Right cardiac atrium (tissue), 5 donors: ENCODE measurements around the gene POU6F1. TPM values are rescaled to one million over a fixed set of nuclear protein-coding genes. Genes with fewer than 3 reads are reported as not detected.
A peak's percentile ranks its signal among the peaks of the same experiment; 100 is the strongest.
"Not testable (repeated sequence)": the region's sequence is repeated elsewhere in the genome, so short reads cannot be mapped to it uniquely, and the experiment has no call there.

Experiments
- ATAC-seq, 2 donors: fragments of 200-7000 bp; cut with Tn5 transposase; one replicate each; pipeline versions ENCODE4 v1.8.0 to v1.9.1; 2020; ENCODE audit warnings: moderate library complexity in 2 of 2, mild to moderate bottlenecking in 1 of 2
- DNase-seq, 3 donors: peaks; one replicate each; pipeline ENCODE4 v3.0.0-alpha.2; 2020
- H3K27ac ChIP-seq: one replicate; pipeline ENCODE4 v1.5.1; 2013; ENCODE audit warnings: mild to moderate bottlenecking, low read length, control low read depth, moderate library complexity
- H3K27me3 ChIP-seq: one replicate; pipeline ENCODE4 v1.6.1; 2013; ENCODE audit not compliant: control insufficient read depth, insufficient read depth
- H3K4me1 ChIP-seq: one replicate; pipeline ENCODE4 v1.6.1; 2013; ENCODE audit warnings: low read length; ENCODE audit not compliant: control insufficient read depth, insufficient read depth
- H3K4me3 ChIP-seq: one replicate; pipeline ENCODE4 v1.5.1; 2013; ENCODE audit warnings: low read length, control low read depth
- H3K9me3 ChIP-seq: one replicate; pipeline ENCODE4 v1.6.1; 2013; ENCODE audit warnings: low read length; ENCODE audit not compliant: control insufficient read depth
- WGBS: extraction: QIAGEN DNeasy Blood & Tissue Kit; methylation state at CpG from one replicate; pipeline ENCODE4 v1.1.7; 2013; 5-methylcytosine and 5-hydroxymethylcytosine counted together
- intact Hi-C, 4 donors: fragments of 100-400 bp; cut with DNase I; formaldehyde crosslinking; loops; one replicate each; pipeline versions ENCODE4 v1.11.0 to v1.14.0; 2022 to 2023
- polyA plus RNA-seq: library from polyadenylated mRNA; stranded (reverse); fragments of 200-250 nt; gene quantifications from one replicate; pipeline ENCODE4 v1.2.3, GENCODE V29; 2013
- total RNA-seq, 4 donors: library from RNA; stranded (reverse); fragmentation: NEBNext Ultra II Directional; extraction: Animal tissue kit (Norgen Biotek cat#: 25700); gene quantifications; one replicate each; pipeline ENCODE4 v1.2.1, GENCODE V29; 2021
- donor health status: healthy with polysubstance abuse.
- donor health status: DM: no; HTN: yes; CAD: no.
- donor health status: DM: no; HTN: no; CAD: no.
- donor health status: DM: no; HTN: yes; CAD: no; lungs with severe emphysema.
- donor health status: DM: yes; HTN: yes; CAD: no.

POU6F1 gene
- total and polyA plus RNA-seq, 5 donors = 4.6 to 10.2 (median 8.1) TPM

GRCh38 chr12:51227962-51228361, 10.1 kb upstream of the POU6F1 start:
- no peak for DNase-seq
- no peaks in the 10 kb centered on the region for H3K27me3 ChIP-seq
- ATAC-seq = no peak
- intact Hi-C loops = no loop called here
- H3K9me3 ChIP-seq = no peaks in the 10 kb centered on the region
- H3K4me3 ChIP-seq = no peak overlapping the region
- no peak overlapping the region for H3K27ac ChIP-seq
- WGBS = 97% methylated on average over 1 of the region's 1 CpG
- no peaks in the 10 kb centered on the region for H3K4me1 ChIP-seq

GRCh38 chr12:51227112-51227511, 9.2 kb upstream of the POU6F1 start:
- H3K4me3 ChIP-seq, H3K9me3 ChIP-seq, H3K27me3 ChIP-seq, H3K27ac ChIP-seq, H3K4me1 ChIP-seq, intact Hi-C loops, ATAC-seq: not testable (repeated sequence)
- DNase-seq = peak in 1 of 3 donors; percentile 12
- WGBS = 87% methylated on average over 5 of the region's 5 CpGs

GRCh38 chr12:51225771-51226170, 7.9 kb upstream of the POU6F1 start:
- Histone ChIP-seq H3K27me3 (no peaks in the 10 kb centered on the region), H3K27ac (no peak overlapping the region), H3K4me3 (no peak overlapping the region), H3K4me1 (no peaks in the 10 kb centered on the region), H3K9me3 (no peaks in the 10 kb centered on the region)
- 90% methylated on average over 2 of the region's 2 CpGs for WGBS
- intact Hi-C loops = no loop called here
- no peak for DNase-seq
- ATAC-seq = no peak

GRCh38 chr12:51225234-51225633, 7.4 kb upstream of the POU6F1 start:
- intact Hi-C loops = no loop called here
- WGBS = 92% methylated on average over 4 of the region's 4 CpGs
- ATAC-seq = no peak

GRCh38 chr12:51224625-51225024, 6.8 kb upstream of the POU6F1 start:
- no peak overlapping the region for H3K27ac ChIP-seq
- no peaks in the 10 kb centered on the region for H3K27me3 ChIP-seq
- ATAC-seq (no peak), DNase-seq (no peak)
- 87% methylated on average over 3 of the region's 3 CpGs for WGBS
- no peak overlapping the region for H3K4me3 ChIP-seq
- intact Hi-C loops = no loop called here
- H3K9me3 ChIP-seq = no peaks in the 10 kb centered on the region
- H3K4me1 ChIP-seq = no peaks in the 10 kb centered on the region

More at GRCh38 chr12:51225234-51225633, 7.4 kb upstream of the POU6F1 start:
- no peaks in the 10 kb centered on the region for H3K4me1 ChIP-seq
- H3K9me3 ChIP-seq = no peaks in the 10 kb centered on the region
- H3K27me3 ChIP-seq = no peaks in the 10 kb centered on the region
- H3K4me3 ChIP-seq = no peak overlapping the region
- H3K27ac ChIP-seq = no peak overlapping the region
- DNase-seq = peak in 1 of 3 donors; percentile 17

DNA sequence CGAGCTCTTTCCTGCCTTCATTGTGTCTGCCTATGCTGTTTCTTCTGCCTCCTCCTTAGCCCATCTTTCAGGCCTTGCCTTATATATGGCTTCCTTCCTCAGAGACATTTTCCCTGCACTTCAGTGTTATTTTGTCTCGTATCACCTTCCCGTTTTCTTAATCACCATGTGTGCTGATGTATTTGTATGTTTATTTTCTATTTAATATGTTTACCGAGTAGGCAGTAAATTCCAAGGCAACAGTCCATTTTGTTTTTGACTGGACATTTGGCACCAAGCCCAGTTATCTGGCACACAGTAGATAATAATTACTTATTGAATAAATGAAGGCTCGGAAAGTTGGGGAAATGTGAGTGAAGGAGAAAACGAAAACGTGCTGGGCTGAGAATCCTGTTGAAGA, 4.6 kb upstream of the POU6F1 start:
- ATAC-seq = no peak
- Histone ChIP-seq H3K4me1 (peaks cover 3% of the 10 kb centered on the region), H3K9me3 (no peaks in the 10 kb centered on the region), H3K4me3 (no peak overlapping the region), H3K27ac (no peak overlapping the region), H3K27me3 (no peaks in the 10 kb centered on the region)
- 46% methylated on average over 7 of the region's 7 CpGs for WGBS
- no peak for DNase-seq
- intact Hi-C loops = no loop called here

DNA sequence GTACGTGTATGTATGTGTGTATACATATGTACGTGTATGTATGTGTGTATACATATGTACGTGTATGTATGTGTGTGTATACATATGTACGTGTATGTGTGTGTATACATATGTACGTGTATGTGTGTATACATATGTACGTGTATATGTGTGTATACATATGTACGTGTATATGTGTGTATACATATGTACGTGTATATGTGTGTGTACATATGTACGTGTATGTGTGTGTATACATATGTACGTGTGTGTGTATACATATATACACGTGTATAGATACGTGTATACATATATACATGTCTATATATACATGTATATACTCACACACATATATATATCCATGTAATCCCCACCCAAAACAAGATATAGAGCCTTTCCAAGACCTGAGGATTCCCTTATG, 2.0 kb upstream of the POU6F1 start:
- intact Hi-C loops, H3K4me3 ChIP-seq, ATAC-seq, H3K27ac ChIP-seq, H3K9me3 ChIP-seq, DNase-seq, H3K4me1 ChIP-seq, H3K27me3 ChIP-seq: not testable (repeated sequence)
- WGBS = 90% methylated on average over 12 of the region's 12 CpGs

- DNase-seq = no peak
- H3K27me3 ChIP-seq = no peaks in the 10 kb centered on the region
- no peak overlapping the region for H3K27ac ChIP-seq
- H3K4me1 ChIP-seq = peaks cover 3% of the 10 kb centered on the region
- WGBS = 89% methylated on average over 5 of the region's 5 CpGs
- H3K9me3 ChIP-seq = no peaks in the 10 kb centered on the region
- intact Hi-C loops = no loop called here
- no peak for ATAC-seq
- no peak overlapping the region for H3K4me3 ChIP-seq
Measured at GRCh38 chr12:51219322-51219721, 1.5 kb upstream of the POU6F1 start.

DNA sequence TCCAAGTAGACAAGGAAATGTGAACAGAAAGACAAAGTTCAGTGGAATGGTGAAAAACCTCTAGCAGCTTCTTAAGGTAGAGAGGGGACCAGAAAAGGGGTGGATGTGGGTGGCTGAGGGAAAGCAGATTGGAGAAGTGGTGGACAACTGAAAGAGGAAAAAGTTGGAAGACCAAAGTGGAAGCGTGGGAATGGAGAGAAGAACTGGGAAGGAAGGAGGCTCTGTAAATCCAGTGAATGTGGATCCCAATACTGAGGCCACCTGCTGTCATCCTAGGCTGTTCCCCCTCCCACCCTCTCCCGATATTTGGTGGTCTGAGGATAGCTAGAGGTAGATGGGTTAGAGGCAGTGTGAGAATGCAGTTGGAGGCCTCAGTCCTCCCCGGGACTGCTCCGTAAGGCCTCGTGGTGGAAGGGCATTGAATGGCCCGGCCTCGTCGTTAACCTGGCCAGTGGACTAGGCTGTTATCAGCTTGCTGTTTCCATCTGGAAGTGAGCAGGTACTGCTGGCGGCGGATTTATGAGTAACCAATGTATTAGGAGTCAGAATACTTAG, 822 bp upstream of the POU6F1 start:
- H3K27me3 ChIP-seq = no peaks in the 10 kb centered on the region
- intact Hi-C loops = no loop called here
- peaks cover 3% of the 10 kb centered on the region for H3K4me1 ChIP-seq
- ATAC-seq = peak in 1 of 2 donors; percentile 45
- H3K4me3 ChIP-seq = peak overlapping the region; percentile 100
- DNase-seq = peak in 1 of 3 donors; percentile 48
- H3K9me3 ChIP-seq = no peaks in the 10 kb centered on the region
- 52% methylated on average over 10 of the region's 10 CpGs for WGBS
- peak overlapping the region; percentile 82 for H3K27ac ChIP-seq

DNA sequence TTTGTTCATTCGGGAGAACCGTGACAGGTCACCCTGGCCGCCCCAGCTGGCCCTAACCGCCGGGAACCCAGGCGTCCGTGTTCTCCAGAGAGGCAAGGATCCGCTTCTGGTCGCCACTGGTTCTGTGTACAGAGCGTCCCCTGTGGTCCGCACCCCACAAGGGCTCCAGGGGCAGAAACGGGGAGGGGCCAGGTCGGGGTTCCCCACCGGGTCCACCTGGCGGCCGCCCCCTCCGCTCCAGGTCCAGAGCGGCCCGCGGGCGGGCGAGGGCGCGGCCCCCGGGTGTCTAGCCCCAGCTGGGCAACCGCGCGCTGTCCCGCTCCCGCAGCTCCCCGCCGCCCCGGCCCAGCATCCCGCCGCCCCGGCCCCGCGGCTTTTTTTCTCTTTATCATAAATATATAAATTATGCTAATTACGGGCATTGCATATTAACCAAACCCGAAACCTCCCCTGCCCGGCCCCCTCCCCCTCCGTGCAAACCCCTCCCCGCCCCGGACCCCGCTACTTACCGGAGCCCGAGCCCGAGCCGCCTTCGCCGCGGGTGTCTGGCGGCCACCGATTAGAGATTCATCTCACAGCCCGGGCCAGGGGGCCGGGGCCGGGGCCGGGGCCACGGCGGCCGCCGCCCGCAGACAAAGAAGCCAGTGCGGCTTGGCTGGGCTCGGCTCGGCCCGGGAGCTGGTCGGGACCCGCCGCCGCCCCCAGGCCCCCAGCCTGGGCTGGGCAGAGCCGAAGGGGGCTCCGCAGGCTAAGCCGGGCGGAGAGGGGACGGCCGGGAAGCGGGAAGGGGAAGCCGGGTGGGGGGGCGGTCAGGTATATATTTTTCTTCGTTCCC, 512 bp downstream of the POU6F1 start:
- intact Hi-C loops = no loop called here

DNA sequence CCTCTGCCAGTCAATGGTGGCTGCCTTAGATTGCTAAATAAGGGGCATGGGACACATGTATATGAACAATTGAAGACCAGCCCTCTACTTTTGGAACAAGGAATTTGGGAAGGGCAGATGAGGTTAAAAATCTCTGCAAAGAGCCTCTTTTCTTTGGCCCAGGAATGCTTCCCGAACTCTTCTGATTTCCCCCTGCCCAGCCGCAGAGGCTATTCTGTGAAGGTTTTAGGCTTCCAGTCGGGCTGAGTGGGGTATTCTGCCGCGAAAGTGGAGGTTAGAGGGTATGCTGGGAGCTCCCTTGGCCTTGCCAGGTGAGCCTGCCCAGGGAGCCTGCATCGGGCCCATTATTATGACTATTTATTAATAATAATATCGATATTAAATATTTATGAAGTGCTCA, 1.2 kb downstream of the POU6F1 start:
- no peak for DNase-seq
- intact Hi-C loops = no loop called here

More for the DNA sequence above, 512 bp downstream of the POU6F1 start:
- ATAC-seq (peak; percentile 63 to 74), DNase-seq (peak; percentile 59 to 84 (median 81))
- WGBS = 1% methylated on average over 81 of the region's 81 CpGs
- Histone ChIP-seq H3K4me3 (peak overlapping the region; percentile 100), H3K4me1 (peaks cover 3% of the 10 kb centered on the region), H3K27ac (peak overlapping the region; percentile 91), H3K27me3 (no peaks in the 10 kb centered on the region), H3K9me3 (no peaks in the 10 kb centered on the region)

More for the DNA sequence above, 1.2 kb downstream of the POU6F1 start:
- Histone ChIP-seq H3K9me3 (no peaks in the 10 kb centered on the region), H3K4me3 (peak overlapping the region; percentile 100), H3K4me1 (peaks cover 3% of the 10 kb centered on the region), H3K27ac (no peak overlapping the region), H3K27me3 (no peaks in the 10 kb centered on the region)
- WGBS = 32% methylated on average over 7 of the region's 7 CpGs
- ATAC-seq = no peak
